Fibroblast of lung (primary cell): ENCODE measurements around the gene ZNF407. TPM values are rescaled to one million over a fixed set of nuclear protein-coding genes. Genes with fewer than 3 reads are reported as not detected.

Experiments used
- DNase-seq, 2 donors: peaks; one replicate each; pipeline versions ENCODE4 v3.0.0 to v3.0.0-alpha.2; 2010; ENCODE audit warnings: low read depth in 2 of 2
- H2AFZ ChIP-seq: 2 replicates; pipeline ENCODE4 v1.5.1; 2012; ENCODE audit warnings: low read length, control low read depth, inconsistent platforms
- H3K27ac ChIP-seq: 2 replicates; pipeline ENCODE4 v1.5.1; 2011; ENCODE audit warnings: low read length, control low read depth; ENCODE audit not compliant: insufficient read depth
- H3K27me3 ChIP-seq: 2 replicates; pipeline ENCODE4 v1.5.1; 2011; ENCODE audit warnings: mild to moderate bottlenecking, low read length; ENCODE audit not compliant: control insufficient read depth, insufficient read depth
- H3K36me3 ChIP-seq: 2 replicates; pipeline ENCODE4 v1.5.1; 2011; ENCODE audit warnings: low read length; ENCODE audit not compliant: control insufficient read depth, insufficient read depth
- H3K4me1 ChIP-seq: 2 replicates; pipeline ENCODE4 v1.5.1; 2011; ENCODE audit warnings: low read length; ENCODE audit not compliant: control insufficient read depth, insufficient read depth; ENCODE audit errors: extremely low read depth
- H3K4me2 ChIP-seq: 2 replicates; pipeline ENCODE4 v1.5.1; 2011; ENCODE audit warnings: low read length, control low read depth; ENCODE audit not compliant: insufficient read depth; ENCODE audit errors: extremely low read depth
- H3K4me3 ChIP-seq, 4 experiments: fragments of 200-600 bp in 1 of 4; sonication (generic) in 1 of 4; replicated peaks in 1 of 4; 2 replicates each; pipeline ENCODE4 v1.5.1; 2011 to 2016; ENCODE audit warnings: low read length in 4 of 4, low read depth in 3 of 4, mild to moderate bottlenecking in 3 of 4, control low read depth in 2 of 4, inconsistent platforms in 1 of 4, mixed read lengths in 1 of 4; ENCODE audit not compliant: insufficient read depth in 1 of 4; ENCODE audit errors: control extremely low read depth in 1 of 4
- H3K79me2 ChIP-seq: 2 replicates; pipeline ENCODE4 v1.5.1; 2012; ENCODE audit warnings: mild to moderate bottlenecking, low read length, inconsistent platforms; ENCODE audit not compliant: control insufficient read depth, insufficient read depth
- H3K9ac ChIP-seq: 2 replicates; pipeline ENCODE4 v1.5.1; 2011; ENCODE audit warnings: mild to moderate bottlenecking, low read length, control low read depth; ENCODE audit not compliant: insufficient read depth
- H3K9me3 ChIP-seq: 2 replicates; pipeline ENCODE4 v1.5.1; 2012; ENCODE audit warnings: low read depth, low read length; ENCODE audit not compliant: control insufficient read depth, insufficient read depth
- H4K20me1 ChIP-seq: 2 replicates; pipeline ENCODE4 v1.5.1; 2011; ENCODE audit warnings: low read length; ENCODE audit not compliant: control insufficient read depth, insufficient read depth; ENCODE audit errors: extremely low read depth
- CTCF ChIP-seq, 2 donors: IDR thresholded peaks in 1 of 2; conservative IDR thresholded peaks in 1 of 2; 1 replicate in 1 of 2; 2 replicates in 1 of 2; pipeline ENCODE4 v1.5.1; 2011 to 2012; ENCODE audit warnings: low read length in 2 of 2, control low read depth in 1 of 2, inconsistent platforms in 1 of 2, low read depth in 1 of 2, mild to moderate bottlenecking in 1 of 2
- EZH2 ChIP-seq: IDR thresholded peaks from 2 replicates; pipeline ENCODE4 v1.5.1; 2012; ENCODE audit warnings: low read length, control low read depth, mild to moderate bottlenecking; ENCODE audit errors: missing control alignments
- polyA plus RNA-seq, 2 donors: library from polyadenylated mRNA; depleted of rRNA in 1 of 2; stranded (reverse) in 1 of 2; unstranded in 1 of 2; fragments of >200 nt; gene quantifications; 2 replicates each; pipeline ENCODE4 v1.2.1, GENCODE V29; 2011 to 2012; ENCODE audit warnings: missing spikeins in 1 of 2
- total RNA-seq: library from RNA; depleted of rRNA; stranded (reverse); fragments of >200 nt; gene quantifications from 2 replicates; pipeline ENCODE4 v1.2.1, GENCODE V29; 2014

ZNF407 gene
- total and polyA plus RNA-seq, 2 donors (not counting 1 experiment from before 2014, with no cell fraction given): 5.1 to 12.6 TPM

GRCh38 chr18:74914052-74914591 lies 316.5 kb downstream of the ZNF407 start:
- Histone ChIP-seq H4K20me1 (no peaks in the 10 kb centered on the region), H3K4me1 (no peaks in the 10 kb centered on the region), H3K27me3 (no peaks in the 10 kb centered on the region), H3K4me2 (no peak overlapping the region), H3K79me2 (no peaks in the 10 kb centered on the region), H3K9ac (no peak overlapping the region), H3K4me3 (no peak overlapping the region), H3K9me3 (no peaks in the 10 kb centered on the region), H3K36me3 (no peaks in the 10 kb centered on the region), H2AFZ (no peak overlapping the region), H3K27ac (no peak overlapping the region)
- DNase-seq: no peak
- TF ChIP-seq CTCF (conservative IDR thresholded peaks at IDR 0.05 in 1 of 2, IDR thresholded peaks at IDR 0.05 in 1 of 2; ENCODE audit: low read depth in 1 of 2, low read length in 2 of 2): no peak
- no peak for TF ChIP-seq EZH2

DNA sequence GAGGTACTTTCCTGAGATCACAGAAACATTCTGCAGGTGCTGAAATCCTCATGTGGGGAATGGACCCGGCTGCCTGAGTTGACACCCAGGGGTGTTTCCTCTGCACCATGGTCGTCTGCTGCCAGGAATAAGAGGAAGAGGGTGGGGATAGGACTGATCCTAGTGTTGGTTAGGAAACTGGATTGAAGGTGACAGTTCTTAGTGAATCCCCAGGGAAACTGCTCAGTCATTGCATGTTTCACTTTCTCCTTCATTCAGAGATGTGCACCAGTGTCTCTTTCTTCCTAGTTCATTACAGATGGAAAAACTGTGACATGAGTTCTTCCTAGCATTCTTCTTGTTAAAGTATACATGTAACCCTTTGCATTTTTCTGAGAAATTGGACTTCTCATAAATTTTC lies 317.0 kb downstream of the ZNF407 start:
- Histone ChIP-seq H3K27me3 (no peaks in the 10 kb centered on the region), H3K27ac (no peak overlapping the region), H3K79me2 (no peaks in the 10 kb centered on the region), H2AFZ (no peak overlapping the region), H3K36me3 (no peaks in the 10 kb centered on the region), H3K4me1 (no peaks in the 10 kb centered on the region), H3K9ac (no peak overlapping the region), H4K20me1 (no peaks in the 10 kb centered on the region), H3K4me2 (no peak overlapping the region), H3K9me3 (no peaks in the 10 kb centered on the region), H3K4me3 (no peak overlapping the region)
- no peak for DNase-seq
- TF ChIP-seq CTCF (conservative IDR thresholded peaks at IDR 0.05 in 1 of 2, IDR thresholded peaks at IDR 0.05 in 1 of 2; ENCODE audit: low read depth in 1 of 2, low read length in 2 of 2) (no peak), EZH2 (no peak)

DNA sequence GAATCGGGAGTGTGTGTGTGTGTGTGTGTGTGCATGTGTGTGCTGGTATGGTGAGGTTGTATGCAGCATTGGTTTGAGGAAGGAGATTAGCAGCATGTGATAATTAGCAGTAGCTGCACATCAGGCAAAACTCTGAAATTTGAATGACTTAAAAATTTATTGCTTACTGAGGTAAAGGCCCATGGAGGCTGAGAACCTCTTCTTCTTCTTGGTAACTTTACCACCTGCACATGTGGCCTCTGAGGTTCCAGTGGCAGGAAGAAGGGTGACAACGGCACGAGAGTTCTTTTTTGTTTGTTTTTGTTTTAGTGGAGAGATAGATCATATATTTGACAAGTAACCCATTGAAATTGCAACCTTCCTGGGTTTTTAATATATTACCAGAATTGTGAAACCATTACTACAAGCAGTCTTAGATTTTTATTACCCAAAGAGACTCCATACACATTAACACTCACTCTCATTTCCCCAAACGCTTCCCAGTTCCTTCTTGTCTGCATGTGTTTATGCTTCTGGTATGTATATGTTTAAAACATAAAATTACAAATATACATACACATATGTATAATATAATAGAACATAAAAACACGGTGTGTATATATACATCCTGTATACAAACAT lies 319.2 kb downstream of the ZNF407 start:
- H3K4me1 ChIP-seq: no peaks in the 10 kb centered on the region
- H3K36me3 ChIP-seq: no peaks in the 10 kb centered on the region
- H3K9me3 ChIP-seq: no peaks in the 10 kb centered on the region
- no peak overlapping the region for H2AFZ ChIP-seq
- H3K4me3 ChIP-seq: no peak overlapping the region
- no peaks in the 10 kb centered on the region for H3K79me2 ChIP-seq
- TF ChIP-seq CTCF (conservative IDR thresholded peaks at IDR 0.05 in 1 of 2, IDR thresholded peaks at IDR 0.05 in 1 of 2; ENCODE audit: low read depth in 1 of 2, low read length in 2 of 2) (no peak), EZH2 (no peak)
- H4K20me1 ChIP-seq: no peaks in the 10 kb centered on the region
- H3K4me2 ChIP-seq: no peak overlapping the region
- H3K27ac ChIP-seq: no peak overlapping the region
- no peaks in the 10 kb centered on the region for H3K27me3 ChIP-seq
- DNase-seq: no peak
- H3K9ac ChIP-seq: no peak overlapping the region
